ENCODE measurements around the gene F2RL3.

F2RL3 gene

DNA sequence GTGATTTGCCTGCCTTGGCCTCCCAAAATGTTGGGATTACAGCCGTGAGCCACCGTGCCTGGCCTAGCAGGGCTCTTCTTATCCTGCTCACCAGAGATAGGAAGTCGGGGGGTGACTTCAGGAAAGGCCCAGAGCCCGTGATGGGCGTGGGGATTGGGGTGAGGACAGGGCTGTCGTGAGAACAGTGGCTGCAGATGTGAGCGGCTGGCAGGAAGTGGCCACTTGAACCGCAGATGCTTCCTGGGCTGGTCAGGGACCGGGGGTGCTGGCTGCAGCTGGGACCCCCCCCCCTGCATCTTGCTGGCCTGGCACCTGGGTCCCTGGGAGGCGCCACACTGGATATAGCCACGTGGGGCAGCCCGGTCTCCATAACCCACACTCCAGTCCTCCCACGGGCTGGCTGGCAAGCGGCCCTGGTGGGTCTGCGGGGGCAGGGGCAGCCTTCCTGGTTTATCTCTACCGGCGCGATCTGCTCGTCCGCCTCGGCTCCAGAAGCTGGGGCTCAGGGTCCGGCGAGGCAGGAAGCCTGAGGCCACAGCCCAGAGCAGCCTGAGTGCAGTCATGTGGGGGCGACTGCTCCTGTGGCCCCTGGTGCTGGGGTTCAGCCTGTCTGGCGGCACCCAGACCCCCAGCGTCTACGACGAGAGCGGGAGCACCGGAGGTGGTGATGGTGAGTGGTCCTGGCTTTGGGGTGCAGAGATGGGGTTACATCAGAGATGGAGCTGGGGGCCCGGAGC, at the start of gene F2RL3:
Gene F2RL3, plus strand, starts transcription at position 371 of the 737 bp plus-strand sequence. Its CDS starts 191 bp downstream, at position 562.
- ATAC-seq, result no peak
- TF ChIP-seq PATZ1 (CRISPR knock-in tag; IDR thresholded peaks at IDR 0.05; ENCODE audit: borderline replicate concordance) (no peak), ZNF70 (CRISPR knock-in tag; IDR thresholded peaks at IDR 0.05) (no peak), CREB5 (CRISPR knock-in tag; IDR thresholded peaks at IDR 0.05; ENCODE audit: low read depth) (no peak), ISL1 (CRISPR knock-in tag; IDR thresholded peaks at IDR 0.05) (no peak), ZFP30 (CRISPR knock-in tag; IDR thresholded peaks at IDR 0.05) (no peak), ZC3H10 (CRISPR knock-in tag; IDR thresholded peaks at IDR 0.05) (no peak), ZFP3 (CRISPR knock-in tag; IDR thresholded peaks at IDR 0.05) (no peak), BACH2 (CRISPR knock-in tag; IDR thresholded peaks at IDR 0.05; ENCODE audit: borderline replicate concordance) (no peak), OSR1 (CRISPR knock-in tag; IDR thresholded peaks at IDR 0.05) (no peak), ZNF8 (CRISPR knock-in tag; IDR thresholded peaks at IDR 0.05) (no peak)

DNA sequence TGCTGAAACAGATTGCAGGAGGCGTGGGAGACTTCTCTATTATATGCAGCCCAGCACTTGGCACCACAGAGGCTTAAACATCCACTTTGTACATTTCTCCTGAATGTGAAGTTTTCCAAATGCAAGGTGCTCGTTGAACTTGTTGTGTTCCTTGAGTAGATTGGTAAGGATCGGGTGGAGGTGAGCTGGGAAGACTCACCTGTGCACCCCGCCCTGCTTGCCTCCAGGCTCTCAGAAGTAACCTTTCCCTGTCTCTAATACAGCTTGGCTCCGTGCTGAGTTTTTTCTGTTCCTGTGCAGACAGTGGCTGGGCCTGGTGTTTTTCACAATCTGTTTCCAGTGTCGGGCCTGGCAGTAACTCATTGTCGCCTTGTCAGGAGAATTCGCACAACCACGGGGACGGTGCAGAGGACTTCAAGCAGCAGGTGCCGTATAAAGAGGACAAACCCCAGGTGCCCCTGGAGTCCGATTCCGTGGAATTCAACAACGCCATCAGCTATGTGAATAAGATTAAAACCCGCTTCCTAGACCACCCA, 47.3 kb upstream of the F2RL3 start:
- TF ChIP-seq ZC3H10 (CRISPR knock-in tag; IDR thresholded peaks at IDR 0.05), result no peak
- no peak for TF ChIP-seq PATZ1 (CRISPR knock-in tag; IDR thresholded peaks at IDR 0.05; ENCODE audit: borderline replicate concordance)
- no peak for TF ChIP-seq TCF4 (CRISPR knock-in tag; IDR thresholded peaks at IDR 0.05; ENCODE audit: borderline replicate concordance)
- TF ChIP-seq ZFP30 (CRISPR knock-in tag; IDR thresholded peaks at IDR 0.05), result no peak
- no peak for TF ChIP-seq ARNTL (CRISPR knock-in tag; IDR thresholded peaks at IDR 0.05; ENCODE audit: borderline replicate concordance, low read depth)
- TF ChIP-seq, protein P1, sequence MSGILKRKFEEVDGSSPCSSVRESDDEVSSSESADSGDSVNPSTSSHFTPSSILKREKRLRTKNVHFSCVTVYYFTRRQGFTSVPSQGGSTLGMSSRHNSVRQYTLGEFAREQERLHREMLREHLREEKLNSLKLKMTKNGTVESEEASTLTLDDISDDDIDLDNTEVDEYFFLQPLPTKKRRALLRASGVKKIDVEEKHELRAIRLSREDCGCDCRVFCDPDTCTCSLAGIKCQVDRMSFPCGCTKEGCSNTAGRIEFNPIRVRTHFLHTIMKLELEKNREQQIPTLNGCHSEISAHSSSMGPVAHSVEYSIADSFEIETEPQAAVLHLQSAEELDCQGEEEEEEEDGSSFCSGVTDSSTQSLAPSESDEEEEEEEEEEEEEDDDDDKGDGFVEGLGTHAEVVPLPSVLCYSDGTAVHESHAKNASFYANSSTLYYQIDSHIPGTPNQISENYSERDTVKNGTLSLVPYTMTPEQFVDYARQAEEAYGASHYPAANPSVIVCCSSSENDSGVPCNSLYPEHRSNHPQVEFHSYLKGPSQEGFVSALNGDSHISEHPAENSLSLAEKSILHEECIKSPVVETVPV (CRISPR knock-in tag; IDR thresholded peaks at IDR 0.05), result no peak
- TF ChIP-seq PPARA (CRISPR knock-in tag; IDR thresholded peaks at IDR 0.05; ENCODE audit: borderline replicate concordance), result no peak
- TF ChIP-seq CREB5 (CRISPR knock-in tag; IDR thresholded peaks at IDR 0.05; ENCODE audit: low read depth), result no peak
- no peak for TF ChIP-seq GLIS3 (CRISPR knock-in tag; IDR thresholded peaks at IDR 0.05)
- no peak for TF ChIP-seq TSHZ2 (CRISPR knock-in tag; IDR thresholded peaks at IDR 0.05)
- TF ChIP-seq, protein P2, sequence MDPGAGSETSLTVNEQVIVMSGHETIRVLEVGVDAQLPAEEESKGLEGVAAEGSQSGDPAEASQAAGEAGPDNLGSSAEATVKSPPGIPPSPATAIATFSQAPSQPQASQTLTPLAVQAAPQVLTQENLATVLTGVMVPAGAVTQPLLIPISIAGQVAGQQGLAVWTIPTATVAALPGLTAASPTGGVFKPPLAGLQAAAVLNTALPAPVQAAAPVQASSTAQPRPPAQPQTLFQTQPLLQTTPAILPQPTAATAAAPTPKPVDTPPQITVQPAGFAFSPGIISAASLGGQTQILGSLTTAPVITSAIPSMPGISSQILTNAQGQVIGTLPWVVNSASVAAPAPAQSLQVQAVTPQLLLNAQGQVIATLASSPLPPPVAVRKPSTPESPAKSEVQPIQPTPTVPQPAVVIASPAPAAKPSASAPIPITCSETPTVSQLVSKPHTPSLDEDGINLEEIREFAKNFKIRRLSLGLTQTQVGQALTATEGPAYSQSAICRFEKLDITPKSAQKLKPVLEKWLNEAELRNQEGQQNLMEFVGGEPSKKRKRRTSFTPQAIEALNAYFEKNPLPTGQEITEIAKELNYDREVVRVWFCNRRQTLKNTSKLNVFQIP (CRISPR knock-in tag; IDR thresholded peaks at IDR 0.05; ENCODE audit: borderline replicate concordance, low read depth), result no peak
- no peak for TF ChIP-seq ZNF8 (CRISPR knock-in tag; IDR thresholded peaks at IDR 0.05)
- TF ChIP-seq ZFP3 (CRISPR knock-in tag; IDR thresholded peaks at IDR 0.05), result no peak
- TF ChIP-seq ESRRG (CRISPR knock-in tag; IDR thresholded peaks at IDR 0.05), result no peak
- no peak for TF ChIP-seq RARB (CRISPR knock-in tag; IDR thresholded peaks at IDR 0.05)
- TF ChIP-seq ISL1 (CRISPR knock-in tag; IDR thresholded peaks at IDR 0.05), result no peak
- ATAC-seq, result no peak

Data from SK-N-SH treated with all-trans-retinoic acid at 6 μM for 48 hours (cell line).